GM10248 (cell line): Measurements from ENCODE around the gene ABL2.
"Not testable (repeated sequence)": the region's sequence is repeated elsewhere in the genome, so short reads cannot be mapped to it uniquely, and the experiment has no call there.

Source experiments
- CTCF ChIA-PET: fragments of 300-600 bp; sonication (Branson Sonifier 250); formaldehyde crosslinking; extraction: SDS; loops from one replicate; lab custom pipeline; 2021; ENCODE audit warnings: antibody characterized with exemption; lab: Yijun Ruan, JAX
- POLR2A ChIA-PET: fragments of 350-650 bp; sonication (Branson Sonifier 250); formaldehyde crosslinking; extraction: SDS; loops from one replicate; lab custom pipeline; 2020; ENCODE audit warnings: antibody characterized with exemption; lab: Yijun Ruan, JAX
- DNase-seq: peaks from one replicate; pipeline ENCODE4 v3.0.0; 2012; ENCODE audit errors: extremely low spot score
- CTCF ChIP-seq: IDR thresholded peaks from 2 replicates; pipeline ENCODE4 v1.5.1; 2012; ENCODE audit warnings: mild to moderate bottlenecking, low read depth; ENCODE audit errors: extremely low read depth, missing control alignments, control extremely low read depth

ABL2 gene

GRCh38 chr1:179226738-179227137 is 2.7 kb downstream of the ABL2 start:
- no peak for DNase-seq
- no peak for TF ChIP-seq CTCF
- ChIA-PET POLR2A (no interaction called here), CTCF (interaction anchor here (0.9 to 2.2 kb wide), 3 partner anchors 18 to 106 kb away, joined by 3 to 5 read pairs (median 3); no protein-coding TSS in a partner anchor)

GRCh38 chr1:179224466-179224865 is 5.0 kb downstream of the ABL2 start:
- DNase-seq, CTCF ChIA-PET, POLR2A ChIA-PET: not testable (repeated sequence)

- POLR2A ChIA-PET, DNase-seq, CTCF ChIA-PET: not testable (repeated sequence)
Observed at GRCh38 chr1:179221121-179221520, 8.4 kb downstream of the ABL2 start.

GRCh38 chr1:179217943-179218507 is 11.5 kb downstream of the ABL2 start:
- ChIA-PET CTCF (interaction anchor here (1.0 to 2.0 kb wide), 3 partner anchors 12 to 97 kb away, joined by 3 to 9 read pairs (median 3); no protein-coding TSS in a partner anchor), POLR2A (no interaction called here)
- no peak for DNase-seq
- TF ChIP-seq CTCF: no peak

- CTCF ChIA-PET: interaction anchor here (1.2 kb wide), 1 partner anchor 10 kb away, joined by 3 read pairs; no protein-coding TSS in a partner anchor
- POLR2A ChIA-PET, DNase-seq: not testable (repeated sequence)
Observed at GRCh38 chr1:179213317-179213716, 16.2 kb downstream of the ABL2 start.

GRCh38 chr1:179208681-179209477 is 20.6 kb downstream of the ABL2 start:
- POLR2A ChIA-PET: interaction anchor here (0.6 kb wide), 1 partner anchor 89 kb away, joined by 3 read pairs; no protein-coding TSS in a partner anchor

GRCh38 chr1:179206812-179207211 is 22.7 kb downstream of the ABL2 start:
- CTCF ChIA-PET: interaction anchor here (0.8 to 1.4 kb wide), 7 partner anchors 13 to 608 kb away, joined by 3 to 4 read pairs (median 3); no protein-coding TSS in a partner anchor
- no peak for DNase-seq
- POLR2A ChIA-PET: no interaction called here

More at GRCh38 chr1:179208681-179209477, 20.6 kb downstream of the ABL2 start:
- TF ChIP-seq CTCF: no peak
- no peak for DNase-seq
- CTCF ChIA-PET: interaction anchor here (0.8 to 1.7 kb wide), 3 partner anchors 18 to 88 kb away, joined by 3 to 5 read pairs (median 3); no protein-coding TSS in a partner anchor

More at GRCh38 chr1:179206812-179207211, 22.7 kb downstream of the ABL2 start:
- TF ChIP-seq CTCF: no peak
